Measurements from ENCODE around the gene IQCM.
A peak's percentile ranks its signal among the peaks of the same experiment; 100 is the strongest.

Gene IQCM

GRCh38 chr4:149684516-149684915 is 131.1 kb downstream of the IQCM start:
- CTCF ChIA-PET = no interaction called here
- TF ChIP-seq, protein P1, sequence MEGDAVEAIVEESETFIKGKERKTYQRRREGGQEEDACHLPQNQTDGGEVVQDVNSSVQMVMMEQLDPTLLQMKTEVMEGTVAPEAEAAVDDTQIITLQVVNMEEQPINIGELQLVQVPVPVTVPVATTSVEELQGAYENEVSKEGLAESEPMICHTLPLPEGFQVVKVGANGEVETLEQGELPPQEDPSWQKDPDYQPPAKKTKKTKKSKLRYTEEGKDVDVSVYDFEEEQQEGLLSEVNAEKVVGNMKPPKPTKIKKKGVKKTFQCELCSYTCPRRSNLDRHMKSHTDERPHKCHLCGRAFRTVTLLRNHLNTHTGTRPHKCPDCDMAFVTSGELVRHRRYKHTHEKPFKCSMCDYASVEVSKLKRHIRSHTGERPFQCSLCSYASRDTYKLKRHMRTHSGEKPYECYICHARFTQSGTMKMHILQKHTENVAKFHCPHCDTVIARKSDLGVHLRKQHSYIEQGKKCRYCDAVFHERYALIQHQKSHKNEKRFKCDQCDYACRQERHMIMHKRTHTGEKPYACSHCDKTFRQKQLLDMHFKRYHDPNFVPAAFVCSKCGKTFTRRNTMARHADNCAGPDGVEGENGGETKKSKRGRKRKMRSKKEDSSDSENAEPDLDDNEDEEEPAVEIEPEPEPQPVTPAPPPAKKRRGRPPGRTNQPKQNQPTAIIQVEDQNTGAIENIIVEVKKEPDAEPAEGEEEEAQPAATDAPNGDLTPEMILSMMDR (conservative IDR thresholded peaks at IDR 0.05; ENCODE audit: low read depth) = no peak
- POLR2A ChIA-PET (ENCODE audit: low non-redundant PET) = no interaction called here
- DNase-seq (ENCODE audit: low spot score) = no peak
- no peak overlapping the region for H3K27ac ChIP-seq

GRCh38 chr4:149676076-149676475 is 139.6 kb downstream of the IQCM start:
- TF ChIP-seq, protein P1 (conservative IDR thresholded peaks at IDR 0.05; ENCODE audit: low read depth) = no peak
- ChIA-PET CTCF (interaction anchor here (0.9 kb wide), 1 partner anchor 10 kb away, joined by 3 read pairs; no protein-coding TSS in a partner anchor), POLR2A (ENCODE audit: low non-redundant PET) (no interaction called here)
- DNase-seq (ENCODE audit: low spot score) = no peak
- H3K27ac ChIP-seq = no peak overlapping the region

GRCh38 chr4:149645790-149646189 is 169.9 kb downstream of the IQCM start:
- DNase-seq (ENCODE audit: low spot score) = no peak
- no peak overlapping the region for H3K27ac ChIP-seq
- TF ChIP-seq, protein P1 (conservative IDR thresholded peaks at IDR 0.05; ENCODE audit: low read depth) = no peak
- ChIA-PET CTCF (no interaction called here), POLR2A (ENCODE audit: low non-redundant PET) (no interaction called here)

DNA sequence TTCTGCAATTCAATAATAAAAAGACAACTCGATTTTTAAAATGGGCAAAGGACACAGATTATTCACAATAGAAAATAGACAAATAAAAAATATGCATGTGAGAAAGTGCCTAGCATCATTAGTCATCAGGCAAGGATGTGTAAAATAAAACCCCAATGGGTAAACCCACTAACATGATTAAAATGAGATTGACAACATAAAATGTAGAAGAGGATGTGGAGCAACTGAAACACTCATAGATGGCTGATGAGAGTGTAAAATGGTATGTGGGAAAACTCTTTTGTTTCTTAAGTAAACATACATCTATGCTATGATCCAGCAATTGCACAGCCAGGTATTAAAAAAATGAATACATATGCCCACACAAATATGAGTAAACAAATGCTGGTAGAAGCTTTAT is 177.6 kb downstream of the IQCM start:
- TF ChIP-seq, protein P1 (conservative IDR thresholded peaks at IDR 0.05; ENCODE audit: low read depth) = no peak
- DNase-seq (ENCODE audit: low spot score) = peak; percentile 52
- ChIA-PET CTCF (interaction anchor here (0.7 kb wide), 2 partner anchors 227 to 607 kb away, joined by 3 read pairs; no protein-coding TSS in a partner anchor), POLR2A (ENCODE audit: low non-redundant PET) (no interaction called here)
- no peak overlapping the region for H3K27ac ChIP-seq

DNA sequence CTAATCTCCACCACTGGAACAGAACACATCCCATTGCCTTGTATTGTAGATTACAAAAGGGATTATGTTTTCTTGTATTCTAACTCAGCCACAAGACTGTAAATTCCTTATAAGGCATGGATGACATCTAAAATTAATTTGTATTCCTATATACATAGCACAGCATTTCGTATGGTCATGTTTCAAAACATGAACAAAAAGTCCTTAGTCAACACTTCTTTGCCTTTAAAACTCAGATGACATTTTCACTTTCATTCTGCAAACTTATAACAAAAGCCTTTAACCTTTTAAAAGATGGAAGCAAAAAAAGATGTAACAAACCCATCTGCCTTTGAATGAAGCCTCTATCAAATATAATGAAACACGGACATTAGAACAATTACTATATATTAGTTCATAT is 181.3 kb downstream of the IQCM start:
- H3K27ac ChIP-seq = no peak overlapping the region
- POLR2A ChIA-PET (ENCODE audit: low non-redundant PET) = no interaction called here
- DNase-seq (ENCODE audit: low spot score) = no peak
- TF ChIP-seq, protein P1 (conservative IDR thresholded peaks at IDR 0.05; ENCODE audit: low read depth) = no peak
- CTCF ChIA-PET = no interaction called here

- no peak overlapping the region for H3K27ac ChIP-seq
- POLR2A ChIA-PET (ENCODE audit: low non-redundant PET) = no interaction called here
- DNase-seq (ENCODE audit: low spot score) = no peak
- TF ChIP-seq, protein P1 (conservative IDR thresholded peaks at IDR 0.05; ENCODE audit: low read depth) = no peak
- CTCF ChIA-PET = no interaction called here
Observed at GRCh38 chr4:149631629-149632028, 184.0 kb downstream of the IQCM start.

- no peak overlapping the region for H3K27ac ChIP-seq
- CTCF ChIA-PET = interaction anchor here (0.5 kb wide), 1 partner anchor 38 kb away, joined by 3 read pairs; no protein-coding TSS in a partner anchor
- POLR2A ChIA-PET (ENCODE audit: low non-redundant PET) = no interaction called here
- DNase-seq (ENCODE audit: low spot score) = no peak
- TF ChIP-seq, protein P1 (conservative IDR thresholded peaks at IDR 0.05; ENCODE audit: low read depth) = no peak
Observed at GRCh38 chr4:149630064-149630463, 185.6 kb downstream of the IQCM start.

Data from RWPE1 (cell line).